CD14-positive monocyte (primary cell): ENCODE results near the gene GRK5. TPM values are rescaled to one million over a fixed set of nuclear protein-coding genes. Genes with fewer than 3 reads are reported as not detected.

ENCODE experiments used
- DNase-seq, 3 donors: peaks; one replicate each; pipeline ENCODE4 v3.0.0-alpha.2; 2011 to 2022
- H2AFZ ChIP-seq: 2 replicates; pipeline ENCODE4 v1.6.0; 2012; ENCODE audit warnings: mild to moderate bottlenecking, low read depth, low read length, inconsistent platforms; ENCODE audit not compliant: insufficient read depth, poor library complexity, severe bottlenecking
- H3K27ac ChIP-seq, 2 donors: 1 replicate in 1 of 2; 2 replicates in 1 of 2; pipeline ENCODE4 v1.5.1; 2012 to 2013; ENCODE audit warnings: low read length in 2 of 2, control low read depth in 1 of 2, inconsistent platforms in 1 of 2, low read depth in 1 of 2, mild to moderate bottlenecking in 1 of 2
- H3K27me3 ChIP-seq, 2 donors: one replicate each; pipeline versions ENCODE4 v1.6.0 to v1.6.1; 2011 to 2013; ENCODE audit warnings: low read length in 2 of 2; ENCODE audit not compliant: control insufficient read depth in 2 of 2, insufficient read depth in 2 of 2
- H3K36me3 ChIP-seq, 2 donors: replicated peaks in 1 of 2; 1 replicate in 1 of 2; 2 replicates in 1 of 2; pipeline versions ENCODE4 v1.5.1 to v1.6.1; 2012 to 2013; ENCODE audit warnings: low read length in 2 of 2, control low read depth in 1 of 2, inconsistent platforms in 1 of 2, mild to moderate bottlenecking in 1 of 2; ENCODE audit not compliant: insufficient read depth in 2 of 2, control insufficient read depth in 1 of 2
- H3K4me1 ChIP-seq, 2 donors: 1 replicate in 1 of 2; 2 replicates in 1 of 2; pipeline versions ENCODE4 v1.5.1 to v1.6.1; 2012 to 2013; ENCODE audit warnings: low read length in 2 of 2, control low read depth in 1 of 2, inconsistent platforms in 1 of 2, mild to moderate bottlenecking in 1 of 2, moderate library complexity in 1 of 2; ENCODE audit not compliant: insufficient read depth in 2 of 2, control insufficient read depth in 1 of 2
- H3K4me2 ChIP-seq: replicated peaks from 2 replicates; pipeline ENCODE3; 2012; ENCODE audit warnings: low read length, moderate library complexity, mild to moderate bottlenecking; ENCODE audit not compliant: poor library complexity, severe bottlenecking; ENCODE audit errors: extremely low read depth
- H3K4me3 ChIP-seq, 3 experiments: fragments of 200-600 bp in 1 of 3; sonication (generic) in 1 of 3; replicated peaks in 1 of 3; 1 replicate in 2 of 3; 2 replicates in 1 of 3; pipeline ENCODE4 v1.5.1; 2011 to 2013; ENCODE audit warnings: low read length in 3 of 3, mild to moderate bottlenecking in 3 of 3, control low read depth in 2 of 3, low read depth in 2 of 3, inconsistent platforms in 1 of 3, moderate library complexity in 1 of 3
- H3K79me2 ChIP-seq: 2 replicates; pipeline ENCODE4 v1.6.0; 2012; ENCODE audit warnings: mild to moderate bottlenecking, control low read depth, inconsistent platforms, low read length, moderate library complexity; ENCODE audit not compliant: insufficient read depth
- H3K9ac ChIP-seq: 2 replicates; pipeline ENCODE4 v1.6.0; 2017; ENCODE audit warnings: low read length, mild to moderate bottlenecking; ENCODE audit not compliant: insufficient read depth, poor library complexity, severe bottlenecking
- H3K9me3 ChIP-seq, 2 donors: replicated peaks in 1 of 2; 1 replicate in 1 of 2; 2 replicates in 1 of 2; pipeline versions ENCODE4 v1.5.1 to v1.6.1; 2012 to 2013; ENCODE audit warnings: low read length in 2 of 2, control low read depth in 1 of 2; ENCODE audit not compliant: control insufficient read depth in 1 of 2, insufficient read depth in 1 of 2
- H4K20me1 ChIP-seq: 2 replicates; pipeline ENCODE4 v1.6.0; 2012; ENCODE audit warnings: mild to moderate bottlenecking, low read length, control low read depth, moderate library complexity; ENCODE audit not compliant: insufficient read depth
- H3K27ac Mint-ChIP-seq, 7 donors: one replicate each; pipeline ENCODE4 v1.8.0; 2020; ENCODE audit warnings: mild to moderate bottlenecking in 7 of 7, mixed read lengths in 7 of 7, moderate library complexity in 6 of 7, inconsistent platforms in 2 of 7
- H3K27me3 Mint-ChIP-seq, 3 donors: one replicate each; pipeline ENCODE4 v1.8.0; 2021 to 2022; ENCODE audit warnings: low read depth in 3 of 3, mild to moderate bottlenecking in 3 of 3, mixed read lengths in 3 of 3, moderate library complexity in 3 of 3, inconsistent platforms in 1 of 3
- H3K36me3 Mint-ChIP-seq, 2 donors: one replicate each; pipeline ENCODE4 v1.8.0; 2020; ENCODE audit warnings: mixed read lengths in 2 of 2, inconsistent platforms in 1 of 2, mild to moderate bottlenecking in 1 of 2
- H3K4me1 Mint-ChIP-seq: one replicate; pipeline ENCODE4 v1.8.0; 2020; ENCODE audit warnings: mild to moderate bottlenecking, mixed read lengths
- H3K4me3 Mint-ChIP-seq, 2 donors: one replicate each; pipeline ENCODE4 v1.8.0; 2020; ENCODE audit warnings: mild to moderate bottlenecking in 2 of 2, mixed read lengths in 2 of 2, moderate library complexity in 1 of 2
- H3K9me3 Mint-ChIP-seq, 7 donors: one replicate each; pipeline ENCODE4 v1.8.0; 2020 to 2022; ENCODE audit warnings: mixed read lengths in 7 of 7, mild to moderate bottlenecking in 6 of 7, moderate library complexity in 6 of 7, inconsistent platforms in 2 of 7
- WGBS: methylation state at CpG from one replicate; pipeline ENCODE4 v1.1.5; 2013; ENCODE audit warnings: missing lambda C conversion rate; ENCODE audit not compliant: insufficient coverage; 5-methylcytosine and 5-hydroxymethylcytosine counted together
- intact Hi-C, 2 donors: fragments of 100-400 bp; cut with micrococcal nuclease; formaldehyde crosslinking; loops; one replicate each; pipeline versions ENCODE4 v1.15.0 to v1.15.1; 2023
- polyA plus RNA-seq, 3 donors: library from polyadenylated mRNA; depleted of rRNA in 1 of 3; unstranded in 2 of 3; stranded (reverse) in 1 of 3; fragments of 300-500 nt in 2 of 3; fragments of >200 nt in 1 of 3; fragmentation: Illumina TruSeq in 2 of 3; gene quantifications; 1 replicate in 2 of 3; 2 replicates in 1 of 3; pipeline ENCODE4 v1.2.3, GENCODE V29; 2012 to 2021
- TF ChIP-seq, protein P1 (sequence below): fragments of 200-600 bp; IDR thresholded peaks from one replicate; pipeline ENCODE4 v1.8.0; 2022; ENCODE audit warnings: antibody characterized with exemption, mild to moderate bottlenecking

The GRK5 gene
- polyA plus RNA-seq, 3 donors: 1.2 to 6.5 (median 2.8) TPM

DNA sequence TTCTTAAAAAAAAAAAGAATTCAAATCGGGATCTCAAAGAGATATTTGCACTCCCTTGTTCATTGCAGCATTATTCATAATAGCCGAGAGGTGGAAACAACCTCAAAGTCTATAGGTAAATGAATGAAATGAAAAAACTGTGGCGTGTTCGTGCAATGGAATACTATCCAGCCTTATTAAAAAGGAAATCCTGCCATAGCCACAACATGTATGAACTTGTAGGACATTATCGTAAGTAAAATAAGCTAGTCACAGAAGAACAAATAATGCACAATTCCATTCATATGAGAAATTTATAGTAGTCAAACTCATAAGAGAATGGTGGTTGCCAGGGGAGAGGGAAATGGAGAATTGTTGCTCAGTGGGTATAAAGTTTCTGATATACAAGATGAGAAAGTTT, 37.9 kb downstream of the GRK5 start:
- no peak overlapping the region for H3K27ac ChIP-seq
- H4K20me1 ChIP-seq: peaks cover 13% of the 10 kb centered on the region
- H3K27me3 Mint-ChIP-seq: no peaks in the 10 kb centered on the region
- no peak for DNase-seq
- peak overlapping the region in 1 of 7 donors; percentile 21 for H3K27ac Mint-ChIP-seq
- peaks cover 0 to 4% of the 10 kb centered on the region in 2 donors for H3K36me3 Mint-ChIP-seq
- intact Hi-C loops: no loop called here
- H3K4me3 ChIP-seq: no peak overlapping the region
- H2AFZ ChIP-seq: no peak overlapping the region
- no peaks in the 10 kb centered on the region for H3K9me3 ChIP-seq
- H3K4me1 Mint-ChIP-seq: no peaks in the 10 kb centered on the region
- no peaks in the 10 kb centered on the region for H3K79me2 ChIP-seq
- WGBS: no CpG with 5 or more reads among the region's 5 CpGs
- no peak overlapping the region for H3K4me2 ChIP-seq
- no peaks in the 10 kb centered on the region for H3K4me1 ChIP-seq
- TF ChIP-seq, protein P1, sequence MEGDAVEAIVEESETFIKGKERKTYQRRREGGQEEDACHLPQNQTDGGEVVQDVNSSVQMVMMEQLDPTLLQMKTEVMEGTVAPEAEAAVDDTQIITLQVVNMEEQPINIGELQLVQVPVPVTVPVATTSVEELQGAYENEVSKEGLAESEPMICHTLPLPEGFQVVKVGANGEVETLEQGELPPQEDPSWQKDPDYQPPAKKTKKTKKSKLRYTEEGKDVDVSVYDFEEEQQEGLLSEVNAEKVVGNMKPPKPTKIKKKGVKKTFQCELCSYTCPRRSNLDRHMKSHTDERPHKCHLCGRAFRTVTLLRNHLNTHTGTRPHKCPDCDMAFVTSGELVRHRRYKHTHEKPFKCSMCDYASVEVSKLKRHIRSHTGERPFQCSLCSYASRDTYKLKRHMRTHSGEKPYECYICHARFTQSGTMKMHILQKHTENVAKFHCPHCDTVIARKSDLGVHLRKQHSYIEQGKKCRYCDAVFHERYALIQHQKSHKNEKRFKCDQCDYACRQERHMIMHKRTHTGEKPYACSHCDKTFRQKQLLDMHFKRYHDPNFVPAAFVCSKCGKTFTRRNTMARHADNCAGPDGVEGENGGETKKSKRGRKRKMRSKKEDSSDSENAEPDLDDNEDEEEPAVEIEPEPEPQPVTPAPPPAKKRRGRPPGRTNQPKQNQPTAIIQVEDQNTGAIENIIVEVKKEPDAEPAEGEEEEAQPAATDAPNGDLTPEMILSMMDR: no peak
- no peaks in the 10 kb centered on the region for H3K36me3 ChIP-seq
- H3K4me3 Mint-ChIP-seq: no peak overlapping the region
- peaks cover 0 to 5% (median 0%) of the 10 kb centered on the region in 7 donors for H3K9me3 Mint-ChIP-seq
- H3K27me3 ChIP-seq: no peaks in the 10 kb centered on the region
- no peak overlapping the region for H3K9ac ChIP-seq

DNA sequence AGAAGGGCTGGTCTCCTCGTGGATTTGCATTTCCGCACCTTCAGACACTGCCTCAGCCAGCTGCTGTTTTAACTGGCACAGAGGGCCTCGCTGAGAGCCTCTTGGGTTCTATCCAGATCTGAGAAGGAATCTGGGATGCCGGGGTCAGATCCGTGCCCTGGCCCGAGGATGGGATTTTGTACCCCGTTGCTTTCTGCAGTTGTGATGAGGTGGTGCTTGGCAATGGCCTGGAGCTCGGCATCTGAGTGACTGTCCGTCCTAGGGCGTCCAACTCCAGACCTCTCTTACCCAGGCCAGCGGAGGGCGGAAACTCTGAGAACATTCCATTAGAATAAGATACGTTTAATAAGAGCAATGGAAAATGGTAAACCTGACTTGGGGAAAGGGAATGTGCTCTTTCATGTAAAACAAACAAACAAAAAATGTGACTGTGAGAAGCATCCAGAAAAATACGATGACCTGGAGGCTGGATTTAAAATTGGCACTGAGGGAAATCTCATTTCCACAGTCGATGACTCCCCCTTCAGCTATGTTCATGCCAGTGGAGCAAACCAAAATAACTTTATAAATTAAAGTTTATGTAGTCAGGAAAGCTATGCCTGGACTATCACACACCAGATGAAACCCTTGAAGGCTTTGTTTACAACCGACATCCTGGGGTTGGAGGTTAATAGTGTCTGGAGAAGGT, 39.6 kb downstream of the GRK5 start:
- H3K27me3 ChIP-seq: no peaks in the 10 kb centered on the region
- intact Hi-C loops: no loop called here
- H3K9ac ChIP-seq: no peak overlapping the region
- peak overlapping the region in 1 of 7 donors; percentile 31 for H3K27ac Mint-ChIP-seq
- H3K4me2 ChIP-seq: no peak overlapping the region
- H3K9me3 ChIP-seq: no peaks in the 10 kb centered on the region
- H3K27ac ChIP-seq: no peak overlapping the region
- H2AFZ ChIP-seq: no peak overlapping the region
- H3K79me2 ChIP-seq: no peaks in the 10 kb centered on the region
- 100% methylated on average over 3 of the region's 16 CpGs for WGBS
- no peak overlapping the region for H3K4me3 Mint-ChIP-seq
- peaks cover 7% of the 10 kb centered on the region for H4K20me1 ChIP-seq
- TF ChIP-seq, protein P1: no peak
- H3K27me3 Mint-ChIP-seq: no peaks in the 10 kb centered on the region
- peaks cover 6% of the 10 kb centered on the region for H3K4me1 Mint-ChIP-seq
- H3K36me3 Mint-ChIP-seq: peaks cover 4 to 13% of the 10 kb centered on the region in 2 donors
- H3K36me3 ChIP-seq: no peaks in the 10 kb centered on the region
- no peak for DNase-seq
- peaks cover 0 to 5% (median 0%) of the 10 kb centered on the region in 7 donors for H3K9me3 Mint-ChIP-seq
- no peaks in the 10 kb centered on the region for H3K4me1 ChIP-seq
- H3K4me3 ChIP-seq: no peak overlapping the region
